CD4-positive, alpha-beta T cell treated with Interleukin-6 for 4 hours (primary cell): ENCODE data around the gene MUC5AC.
"Not testable (repeated sequence)": the region's sequence is repeated elsewhere in the genome, so short reads cannot be mapped to it uniquely, and the experiment has no call there.

Experiments
- DNase-seq: peaks from one replicate; pipeline ENCODE4 v3.0.0-alpha.2; 2020; ENCODE audit warnings: mixed read lengths

MUC5AC gene

GRCh38 chr11:1150769-1151365 is 6.9 kb upstream of the MUC5AC start:
- no peak for DNase-seq

- DNase-seq = no peak
Measured at GRCh38 chr11:1151366-1152315, 6.1 kb upstream of the MUC5AC start.

GRCh38 chr11:1152316-1153104 is 5.2 kb upstream of the MUC5AC start:
- no peak for DNase-seq

GRCh38 chr11:1153105-1153950 is 4.4 kb upstream of the MUC5AC start:
- DNase-seq = no peak

- DNase-seq = no peak
Measured at GRCh38 chr11:1153951-1154493, 3.7 kb upstream of the MUC5AC start.

- DNase-seq = not testable (repeated sequence)
Measured at GRCh38 chr11:1154656-1155055, 3.1 kb upstream of the MUC5AC start.

- DNase-seq = no peak
Measured at GRCh38 chr11:1155274-1155693, 2.5 kb upstream of the MUC5AC start.

- no peak for DNase-seq
Measured at GRCh38 chr11:1156506-1157340, 1.0 kb upstream of the MUC5AC start.

- DNase-seq = no peak
Measured at GRCh38 chr11:1157341-1157644, 460 bp upstream of the MUC5AC start.

- no peak for DNase-seq
Measured at GRCh38 chr11:1158681-1159487, 1.1 kb downstream of the MUC5AC start.

GRCh38 chr11:1159488-1160220 is 1.9 kb downstream of the MUC5AC start:
- DNase-seq = not testable (repeated sequence)

GRCh38 chr11:1160231-1161101 is 2.7 kb downstream of the MUC5AC start:
- no peak for DNase-seq

GRCh38 chr11:1161410-1162137 is 3.8 kb downstream of the MUC5AC start:
- no peak for DNase-seq

GRCh38 chr11:1162138-1162475 is 4.4 kb downstream of the MUC5AC start:
- no peak for DNase-seq

GRCh38 chr11:1162491-1163311 is 4.9 kb downstream of the MUC5AC start:
- no peak for DNase-seq

GRCh38 chr11:1163321-1163910 is 5.7 kb downstream of the MUC5AC start:
- DNase-seq = no peak
